Activated B cell treated with CpG ODN at 0.5 μM for 24 hours (primary cell): ENCODE data around the gene BCL2A1. TPM values are rescaled to one million over a fixed set of nuclear protein-coding genes. Genes with fewer than 3 reads are reported as not detected.

Experiments
- ATAC-seq: fragments of 200-7000 bp; cut with Tn5 transposase; one replicate; pipeline ENCODE4 v1.10.0; 2021; ENCODE audit warnings: low read depth, mild to moderate bottlenecking, moderate library complexity
- CTCF ChIA-PET: fragments of 350-600 bp; sonication (Branson Sonifier 250); formaldehyde crosslinking; loops from one replicate; lab custom pipeline; 2021; ENCODE audit warnings: antibody characterized with exemption; lab: Charles Lee
- POLR2A ChIA-PET: fragments of 350-600 bp; sonication (Branson Sonifier 250); formaldehyde crosslinking; loops from one replicate; lab custom pipeline; 2021; ENCODE audit warnings: antibody characterized with exemption; lab: Charles Lee
- DNase-seq: peaks from one replicate; pipeline ENCODE4 v3.0.0; 2022
- H3K27ac Mint-ChIP-seq: one replicate; pipeline ENCODE4 v1.8.0; 2020; ENCODE audit warnings: mixed read lengths
- H3K27me3 Mint-ChIP-seq: one replicate; pipeline ENCODE4 v1.8.0; 2021; ENCODE audit warnings: mixed read lengths
- H3K36me3 Mint-ChIP-seq: one replicate; pipeline ENCODE4 v1.8.0; 2021; ENCODE audit warnings: low read depth, mixed read lengths
- H3K4me1 Mint-ChIP-seq: one replicate; pipeline ENCODE4 v1.8.0; 2021; ENCODE audit warnings: mixed read lengths
- H3K4me3 Mint-ChIP-seq: one replicate; pipeline ENCODE4 v1.8.0; 2020; ENCODE audit warnings: mild to moderate bottlenecking, mixed read lengths
- H3K9me3 Mint-ChIP-seq: one replicate; pipeline ENCODE4 v1.8.0; 2020; ENCODE audit warnings: mixed read lengths
- CTCF ChIP-seq: fragments of 200-600 bp; IDR thresholded peaks from one replicate; pipeline ENCODE4 v1.8.0; 2022; ENCODE audit warnings: antibody characterized with exemption, mild to moderate bottlenecking
- intact Hi-C: fragments of 100-400 bp; cut with micrococcal nuclease; formaldehyde crosslinking; loops from one replicate; pipeline ENCODE4 v1.15.1; 2024
- total RNA-seq: library from RNA; stranded (reverse); gene quantifications from 2 replicates; pipeline ENCODE4 v1.2.3, GENCODE V29; 2022

Gene BCL2A1
- total RNA-seq, 1 donor from 2014 or later, result 181 TPM

- CTCF ChIA-PET, result no interaction called here
- H3K4me1 Mint-ChIP-seq, result peaks cover 11% of the 10 kb centered on the region
- no peak for TF ChIP-seq CTCF
- no peak overlapping the region for H3K27ac Mint-ChIP-seq
- DNase-seq (no peak), ATAC-seq (no peak)
- intact Hi-C loops, result no loop called here
- no peaks in the 10 kb centered on the region for H3K27me3 Mint-ChIP-seq
- H3K36me3 Mint-ChIP-seq, result peaks cover 21% of the 10 kb centered on the region
- POLR2A ChIA-PET, result interaction anchor here (0.7 kb wide), 1 partner anchor 29 kb away, joined by 12 read pairs; no protein-coding TSS in a partner anchor
- peaks cover 4% of the 10 kb centered on the region for H3K9me3 Mint-ChIP-seq
- no peak overlapping the region for H3K4me3 Mint-ChIP-seq
Measured at GRCh38 chr15:80002267-80002666, 31.3 kb upstream of the BCL2A1 start.

- H3K4me3 Mint-ChIP-seq, result no peak overlapping the region
- TF ChIP-seq CTCF, result no peak
- H3K36me3 Mint-ChIP-seq, result peaks cover 11% of the 10 kb centered on the region
- no peaks in the 10 kb centered on the region for H3K9me3 Mint-ChIP-seq
- CTCF ChIA-PET, result interaction anchor here (3.6 to 6.4 kb wide), 3 partner anchors 16 to 613 kb away, joined by 22 to 39 read pairs (median 34); no protein-coding TSS in a partner anchor
- H3K27me3 Mint-ChIP-seq, result no peaks in the 10 kb centered on the region
- peaks cover 32% of the 10 kb centered on the region for H3K4me1 Mint-ChIP-seq
- ATAC-seq, result no peak
- H3K27ac Mint-ChIP-seq, result peak overlapping the region; percentile 43
- intact Hi-C loops, result loop anchor here (10.0 kb wide), 1 partner anchor 320 kb away; no protein-coding TSS in a partner anchor
- POLR2A ChIA-PET, result interaction anchor here (0.8 kb wide), 1 partner anchor 18 kb away, joined by 3 read pairs; no protein-coding TSS in a partner anchor
- DNase-seq, result no peak
Measured at GRCh38 chr15:79994615-79995014, 23.6 kb upstream of the BCL2A1 start.

- POLR2A ChIA-PET, result interaction anchor here (0.6 to 1.4 kb wide), 5 partner anchors 21 to 1289 kb away, joined by 3 to 7 read pairs (median 3); partner anchors contain the start of gene BCL2A1
- TF ChIP-seq CTCF, result no peak
Measured at GRCh38 chr15:79991826-79992225, 20.8 kb upstream of the BCL2A1 start.

GRCh38 chr15:79990997-79991334, 20.0 kb upstream of the BCL2A1 start:
- Mint-ChIP-seq H3K4me3 (no peak overlapping the region), H3K9me3 (no peaks in the 10 kb centered on the region), H3K36me3 (peaks cover 6% of the 10 kb centered on the region), H3K27ac (no peak overlapping the region), H3K27me3 (no peaks in the 10 kb centered on the region), H3K4me1 (peaks cover 37% of the 10 kb centered on the region)
- ChIA-PET POLR2A (interaction anchor here (1.0 kb wide), 1 partner anchor 20 kb away, joined by 4 read pairs; the partner anchor contains the start of gene BCL2A1), CTCF (interaction anchor here (1.2 to 6.4 kb wide), 2 partner anchors 141 to 610 kb away, joined by 3 to 34 read pairs; no protein-coding TSS in a partner anchor)
- intact Hi-C loops, result loop anchor here (10.0 kb wide), 1 partner anchor 316 kb away; no protein-coding TSS in a partner anchor
- DNase-seq, result no peak
- TF ChIP-seq CTCF, result no peak
- no peak for ATAC-seq

More at GRCh38 chr15:79991826-79992225, 20.8 kb upstream of the BCL2A1 start:
- Mint-ChIP-seq H3K4me1 (peaks cover 37% of the 10 kb centered on the region), H3K4me3 (no peak overlapping the region), H3K27me3 (no peaks in the 10 kb centered on the region), H3K27ac (no peak overlapping the region), H3K36me3 (peaks cover 6% of the 10 kb centered on the region), H3K9me3 (no peaks in the 10 kb centered on the region)
- no peak for DNase-seq
- CTCF ChIA-PET, result interaction anchor here (1.5 to 6.4 kb wide), 8 partner anchors 13 to 610 kb away, joined by 4 to 39 read pairs (median 13); partner anchors contain the start of gene MTHFS
- intact Hi-C loops, result loop anchor here (10.0 kb wide), 1 partner anchor 317 kb away; no protein-coding TSS in a partner anchor
- ATAC-seq, result no peak

- ATAC-seq (no peak), DNase-seq (no peak)
- ChIA-PET POLR2A (interaction anchor here (1.0 to 1.2 kb wide), 2 partner anchors 11 to 19 kb away, joined by 3 to 4 read pairs; partner anchors contain the start of gene BCL2A1), CTCF (interaction anchor here (1.2 to 6.4 kb wide), 2 partner anchors 140 to 609 kb away, joined by 3 to 34 read pairs; no protein-coding TSS in a partner anchor)
- Mint-ChIP-seq H3K9me3 (no peaks in the 10 kb centered on the region), H3K27ac (no peak overlapping the region), H3K4me3 (no peak overlapping the region), H3K27me3 (no peaks in the 10 kb centered on the region), H3K36me3 (peaks cover 6% of the 10 kb centered on the region), H3K4me1 (peaks cover 37% of the 10 kb centered on the region)
- intact Hi-C loops, result loop anchor here (10.0 kb wide), 1 partner anchor 316 kb away; no protein-coding TSS in a partner anchor
- no peak for TF ChIP-seq CTCF
Measured at GRCh38 chr15:79990280-79990996, 19.4 kb upstream of the BCL2A1 start.
